Hindlimb muscle (tissue), 1 donor: ENCODE measurements around the gene ITGA1. TPM values are rescaled to one million over a fixed set of nuclear protein-coding genes. Genes with fewer than 3 reads are reported as not detected.
"Not testable (repeated sequence)": the region's sequence is repeated elsewhere in the genome, so short reads cannot be mapped to it uniquely, and the experiment has no call there.

Experiments used
- DNase-seq: peaks from one replicate; pipeline ENCODE4 v3.0.0-alpha.2; 2013
- polyA plus RNA-seq: library from polyadenylated mRNA; unstranded; fragments of 120-200 nt; gene quantifications from one replicate; pipeline ENCODE4 v1.2.1, GENCODE V29; 2013; ENCODE audit not compliant: insufficient read length

ITGA1 gene
- polyA plus RNA-seq, 1 donor: 21.6 TPM

DNA sequence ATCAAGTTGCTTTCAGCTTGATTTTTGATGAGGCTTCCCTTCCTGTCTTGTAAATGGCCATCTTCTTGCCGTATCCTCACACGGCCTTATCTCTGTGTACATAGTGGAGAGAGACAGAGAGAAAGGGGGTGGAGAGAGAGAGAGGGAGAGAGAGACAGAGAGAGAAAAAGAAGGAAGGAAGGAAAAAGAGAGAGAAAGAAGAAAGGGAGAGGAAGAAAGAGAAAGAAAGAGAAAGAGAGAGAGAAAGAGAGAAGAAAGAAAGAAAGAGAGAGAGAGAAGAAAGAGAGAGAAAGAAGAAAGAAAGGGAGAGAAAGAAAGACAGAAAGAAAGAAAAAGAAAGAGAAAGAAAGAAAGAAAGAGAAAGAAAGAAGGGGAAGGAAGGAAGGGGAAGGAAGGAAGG, 46.6 kb downstream of the ITGA1 start:
- DNase-seq: no peak

DNA sequence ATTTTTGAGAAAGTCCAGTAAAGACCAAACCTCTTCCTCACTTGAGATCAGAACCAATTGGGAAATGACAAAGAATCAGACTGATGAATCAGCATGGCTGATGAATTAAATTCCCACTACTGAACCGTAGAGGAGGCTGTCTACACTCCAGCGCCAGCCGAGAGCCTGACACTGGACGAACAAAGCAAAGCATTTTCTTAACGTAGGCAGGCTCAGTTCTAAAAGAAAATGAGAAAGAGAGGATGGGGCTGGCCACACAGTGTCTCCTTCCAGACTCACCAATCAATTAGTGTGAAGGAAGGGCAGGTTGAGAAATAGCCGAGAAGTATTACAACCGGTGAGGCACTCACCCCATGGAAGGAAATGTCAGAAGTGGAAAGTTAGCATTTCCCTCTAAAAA, 49.4 kb downstream of the ITGA1 start:
- DNase-seq: no peak

DNA sequence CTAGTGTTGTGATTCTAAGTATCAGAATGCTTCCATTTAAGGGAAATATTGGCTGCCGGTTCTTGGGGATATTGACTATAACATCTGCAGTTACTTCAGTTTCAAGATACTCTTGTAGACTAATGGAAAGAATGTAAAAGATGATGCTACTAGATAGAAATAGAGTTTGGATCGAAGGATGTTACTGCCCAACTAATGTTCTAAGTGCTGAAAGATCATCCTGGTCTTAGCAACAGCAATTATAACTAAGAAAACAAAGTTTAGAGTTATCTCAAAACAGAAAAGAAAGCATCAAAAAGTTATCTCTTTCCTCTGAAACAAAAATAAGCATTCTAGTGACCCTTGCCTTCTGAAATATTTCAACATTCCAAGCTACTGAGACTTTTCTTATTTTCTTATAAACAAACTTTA, 49.9 kb downstream of the ITGA1 start:
- no peak for DNase-seq

DNA sequence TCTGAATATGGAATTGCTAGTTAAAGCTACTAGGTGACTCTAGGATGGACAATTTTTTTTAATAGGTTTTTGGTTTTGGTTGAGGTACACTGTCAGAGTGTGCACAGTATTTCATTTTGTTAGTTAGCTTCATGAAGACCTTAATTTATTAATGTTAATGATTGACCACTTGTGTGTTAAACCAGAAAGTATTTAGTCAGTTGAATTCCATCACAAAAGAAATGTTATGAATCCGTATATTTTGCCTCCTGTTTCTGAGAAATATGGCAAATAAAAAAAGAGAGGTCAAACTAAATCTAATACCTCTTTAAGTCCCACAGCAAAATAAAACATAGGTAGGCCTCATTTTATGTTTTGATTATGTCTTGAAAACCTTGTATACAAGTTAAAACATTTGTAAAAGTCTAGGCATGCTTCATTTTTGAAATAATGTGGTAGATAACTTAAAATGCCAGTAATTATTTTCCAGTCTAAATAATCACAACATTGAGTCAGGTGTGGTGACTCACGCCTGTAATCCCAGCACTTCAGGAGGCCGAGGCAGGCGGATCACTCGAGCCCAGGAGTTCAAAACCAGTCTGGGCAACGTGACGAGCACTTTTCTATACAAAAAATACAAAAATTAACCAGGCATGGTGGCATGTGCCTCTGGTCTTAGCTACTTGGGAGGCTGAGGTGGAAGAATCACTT, 50.8 kb downstream of the ITGA1 start:
- no peak for DNase-seq

DNA sequence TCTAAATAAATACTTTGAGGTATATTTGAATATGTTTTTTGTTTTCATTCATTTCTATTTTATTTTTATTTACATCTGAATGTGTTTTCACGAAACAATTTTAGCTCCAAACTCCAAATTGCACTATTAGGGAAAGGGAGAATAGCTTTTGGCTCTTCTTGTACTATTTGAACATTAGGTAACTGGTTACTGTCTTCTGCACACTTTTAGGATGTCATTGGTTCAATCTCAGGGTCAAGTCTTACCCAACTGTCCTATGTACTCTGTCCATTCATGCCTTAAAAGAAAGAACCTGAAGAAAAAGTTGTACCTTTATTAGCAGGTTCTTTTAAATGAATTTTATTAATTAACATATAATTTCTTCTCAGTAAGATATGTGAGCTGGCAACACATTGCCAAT, 51.6 kb downstream of the ITGA1 start:
- DNase-seq: no peak

DNA sequence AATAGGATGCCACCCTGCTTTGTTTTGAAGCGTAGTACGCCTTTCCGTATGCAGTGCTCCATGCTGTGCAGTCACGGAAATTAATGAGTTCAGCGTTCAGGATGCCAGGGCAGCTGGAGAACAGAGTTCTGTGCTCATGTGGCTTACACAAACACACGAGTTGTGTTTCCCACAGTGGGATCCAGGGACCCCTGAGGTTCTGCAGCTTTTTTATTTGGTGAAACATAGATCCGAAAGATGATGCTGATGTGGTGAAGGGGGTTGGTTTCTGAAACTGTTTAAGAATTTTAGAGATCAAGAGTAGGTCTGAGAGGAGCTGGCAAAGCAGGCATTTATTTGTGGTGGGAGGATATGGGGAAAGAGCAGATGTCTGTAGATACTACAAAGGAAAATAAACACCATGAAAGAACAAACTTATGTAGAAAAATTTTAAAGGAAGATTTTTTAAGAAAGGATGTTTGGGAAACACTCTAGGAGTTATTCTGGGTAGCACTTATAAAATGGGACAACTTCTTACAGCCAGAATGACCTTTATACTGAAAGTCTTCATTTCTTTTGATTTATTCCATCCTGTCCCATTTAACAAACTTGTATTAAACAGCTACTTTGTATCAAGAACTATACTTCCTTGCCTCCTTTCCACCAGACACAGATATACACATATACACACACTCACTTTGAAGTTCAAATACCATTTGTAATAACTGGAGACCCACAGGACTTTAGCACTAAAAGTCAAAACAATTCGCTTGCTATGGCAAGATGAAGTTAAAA, 52.7 kb downstream of the ITGA1 start:
- DNase-seq: no peak

DNA sequence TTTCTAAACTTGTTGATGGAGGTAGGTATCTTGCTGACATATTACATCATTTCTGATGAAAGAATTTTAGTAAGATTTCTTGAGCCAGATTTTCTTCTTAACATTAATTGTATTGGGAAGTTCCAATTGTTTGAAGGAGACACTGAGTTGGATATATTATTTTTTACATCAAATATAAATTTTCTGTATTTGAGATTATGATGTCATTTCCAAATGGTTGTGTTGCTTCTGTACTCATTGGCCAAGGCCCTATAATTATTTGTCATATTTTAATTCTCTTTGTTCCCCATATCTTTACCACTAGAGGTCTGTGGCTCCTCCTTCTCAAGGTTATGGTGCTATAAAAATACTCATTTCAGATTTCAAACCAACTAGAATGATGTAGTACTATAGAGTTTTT, 53.4 kb downstream of the ITGA1 start:
- DNase-seq: no peak

DNA sequence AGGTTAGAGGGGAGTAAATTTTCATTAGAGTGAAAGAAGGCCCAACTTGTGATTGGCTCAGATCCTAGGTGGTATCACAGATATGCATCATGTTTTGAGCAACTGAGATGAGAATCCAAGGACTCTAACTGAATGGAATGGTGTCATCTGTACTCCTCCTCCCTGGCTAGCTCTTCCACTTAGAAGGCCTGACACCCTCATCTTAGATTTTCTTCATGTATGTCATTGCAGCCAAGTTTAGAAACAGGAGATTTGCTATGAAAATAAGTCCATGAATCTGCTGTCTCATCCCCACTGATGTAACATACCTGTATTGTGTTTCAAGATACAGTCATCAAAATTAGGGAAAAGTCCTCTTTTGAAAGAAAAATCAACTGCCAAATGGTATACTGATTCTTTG, 54.4 kb downstream of the ITGA1 start:
- DNase-seq: no peak

DNA sequence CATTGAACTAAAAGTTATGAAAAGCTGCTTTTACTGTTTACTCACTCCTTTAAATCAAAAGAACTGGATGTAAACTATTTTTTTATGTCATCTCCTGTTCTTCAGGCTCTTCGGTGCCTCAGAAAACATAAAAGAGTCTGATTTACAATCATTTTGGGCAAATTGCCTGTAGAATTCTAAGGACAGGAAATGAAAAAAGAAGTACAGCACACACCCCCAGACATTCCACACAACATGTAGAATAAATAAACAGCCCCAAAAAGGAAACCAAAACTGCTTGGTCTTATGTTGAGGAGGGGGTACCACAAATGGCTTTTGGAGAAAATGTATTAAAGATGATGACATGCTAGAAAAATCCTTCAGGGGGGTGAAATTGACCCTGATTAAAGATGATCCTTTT, 57.2 kb downstream of the ITGA1 start:
- no peak for DNase-seq

DNA sequence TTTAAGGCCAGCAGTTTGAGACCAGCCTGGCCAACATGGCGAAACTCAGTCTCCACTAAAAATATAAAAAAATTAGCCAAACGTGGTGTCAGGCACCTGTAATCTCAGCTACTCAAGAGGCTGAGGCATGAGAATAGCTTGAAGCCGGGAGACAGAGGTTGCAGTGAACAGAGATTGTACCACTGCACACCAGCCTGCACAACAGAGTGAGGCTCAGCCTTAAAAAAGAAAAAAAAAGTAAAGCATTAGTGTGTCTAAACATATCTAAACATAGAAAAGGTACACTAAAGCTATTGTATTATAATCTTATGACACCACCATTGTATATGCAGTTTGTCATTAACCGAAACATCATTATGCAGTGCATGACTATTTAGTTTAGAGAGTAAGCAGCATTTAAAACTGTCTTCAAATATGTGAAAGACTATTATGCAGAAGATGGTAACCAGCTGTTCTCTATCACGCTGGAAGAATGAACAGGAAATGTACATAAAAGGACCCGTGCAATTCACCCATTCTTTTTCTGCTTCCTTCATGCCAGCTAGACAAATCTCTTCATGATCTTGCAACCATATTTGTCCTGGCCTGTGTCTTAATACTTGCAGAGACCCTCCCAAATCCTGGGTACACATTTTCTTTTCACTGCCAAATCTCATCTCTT, 58.6 kb downstream of the ITGA1 start:
- DNase-seq: no peak

DNA sequence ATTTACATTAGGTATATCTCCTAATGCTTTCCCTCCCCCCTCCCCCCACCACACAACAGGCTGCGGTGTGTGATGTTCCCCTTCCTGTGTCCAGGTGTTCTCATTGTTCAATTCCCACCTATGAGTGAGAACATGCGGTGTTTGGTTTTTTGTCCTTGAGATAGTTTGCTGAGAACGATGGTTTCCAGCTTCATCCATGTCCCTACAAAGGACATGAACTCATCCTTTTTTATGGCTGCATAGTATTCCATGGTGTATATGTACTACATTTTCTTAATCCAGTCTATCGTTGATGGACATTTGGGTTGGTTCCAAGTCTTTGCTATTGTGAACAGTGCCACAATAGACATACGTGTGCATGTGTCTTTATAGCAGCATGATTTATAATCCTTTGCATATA, 61.0 kb downstream of the ITGA1 start:
- DNase-seq: not testable (repeated sequence)

DNA sequence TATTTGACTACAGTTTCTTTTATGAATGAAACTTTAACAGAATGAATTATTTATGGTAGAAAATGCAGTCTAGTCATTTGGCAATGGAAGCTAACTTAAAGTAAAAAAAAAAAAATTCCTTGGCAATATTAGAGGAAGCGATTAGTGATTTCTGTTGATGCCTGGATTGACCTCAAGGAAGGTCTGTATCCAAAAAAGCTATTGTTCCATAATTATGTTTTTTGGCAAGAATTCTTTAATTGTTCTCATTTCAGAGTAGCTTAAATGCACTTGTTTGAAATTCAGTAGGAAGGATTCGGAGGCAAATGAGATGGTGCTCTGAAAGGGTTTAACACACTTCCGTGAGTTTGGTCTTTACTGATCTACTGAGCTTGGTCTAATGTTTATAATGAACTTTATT, 61.8 kb downstream of the ITGA1 start:
- DNase-seq: no peak

DNA sequence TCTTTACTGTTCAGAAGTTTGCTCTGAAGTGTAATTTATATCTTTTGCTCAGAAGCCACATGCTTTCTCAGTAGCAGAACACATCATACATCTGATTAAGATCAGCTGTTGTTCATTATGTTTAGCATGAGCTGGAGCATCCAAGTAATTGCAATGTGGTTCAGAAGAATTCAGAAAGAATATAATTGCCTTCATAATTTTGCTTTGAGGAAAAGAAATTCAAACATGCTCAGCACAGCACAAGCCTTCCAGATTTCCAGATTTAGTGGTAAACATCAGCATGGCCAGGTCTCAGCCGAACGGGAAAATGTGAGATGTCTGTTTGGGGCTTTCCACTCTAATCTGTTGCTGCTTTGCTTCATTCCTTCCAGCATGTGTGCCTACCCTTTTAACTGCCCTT, 65.9 kb downstream of the ITGA1 start:
- DNase-seq: no peak

DNA sequence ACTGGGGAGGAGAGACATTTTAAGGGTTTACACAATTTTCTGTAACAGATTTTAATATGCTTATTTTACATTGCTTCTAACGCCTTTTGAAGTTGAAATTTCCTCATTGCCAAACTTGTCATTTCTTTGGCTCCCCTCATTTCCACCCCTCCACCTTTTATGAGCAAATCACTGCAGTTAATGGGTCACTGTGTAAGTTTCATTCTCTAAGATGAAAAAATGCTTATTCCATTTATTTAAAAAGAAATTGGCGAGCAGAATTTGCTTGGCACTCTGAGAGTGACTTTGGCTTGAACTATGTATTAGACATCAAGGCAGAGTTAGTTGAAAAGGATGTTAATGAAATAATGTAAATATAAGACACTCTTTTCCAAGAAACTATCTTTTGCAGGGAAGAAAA, 66.6 kb downstream of the ITGA1 start:
- DNase-seq: no peak

DNA sequence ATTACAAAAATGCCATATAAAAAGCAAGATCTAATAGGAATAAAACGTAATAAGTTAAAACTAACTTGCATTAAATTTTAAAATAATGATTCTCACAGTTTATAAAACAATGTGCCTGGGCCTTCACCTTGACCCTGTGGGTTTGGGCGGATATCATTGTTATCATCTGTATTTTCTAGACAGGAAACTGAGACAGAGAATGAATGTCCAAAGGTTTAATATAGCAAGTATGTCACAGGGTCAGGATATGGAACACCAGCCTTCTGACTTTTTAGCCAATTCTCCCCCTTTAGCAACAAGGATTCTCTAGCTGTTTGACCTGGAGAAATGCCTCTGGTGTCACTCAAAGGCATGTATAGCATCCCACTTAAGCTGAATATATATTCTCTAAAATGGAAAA, 67.2 kb downstream of the ITGA1 start:
- no peak for DNase-seq

DNA sequence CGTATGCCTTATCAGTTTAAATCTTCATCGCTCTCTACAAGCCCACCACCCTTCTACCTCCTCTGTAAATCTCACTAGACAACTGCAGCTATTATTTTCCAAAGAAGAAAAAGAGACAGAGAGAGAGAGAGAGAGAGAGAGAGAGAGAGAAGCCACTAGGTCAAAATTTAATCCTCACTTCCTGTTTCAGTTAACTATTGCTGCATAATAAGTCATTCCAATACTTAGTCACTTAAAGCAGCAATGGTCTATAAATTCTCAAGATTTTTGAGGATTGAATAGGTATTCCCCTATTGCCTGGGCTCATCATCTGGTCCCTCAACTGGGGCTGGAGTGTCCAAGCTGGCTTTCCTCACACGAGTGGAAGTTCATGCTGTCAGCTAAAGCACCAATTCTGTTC, 68.8 kb downstream of the ITGA1 start:
- no peak for DNase-seq

DNA sequence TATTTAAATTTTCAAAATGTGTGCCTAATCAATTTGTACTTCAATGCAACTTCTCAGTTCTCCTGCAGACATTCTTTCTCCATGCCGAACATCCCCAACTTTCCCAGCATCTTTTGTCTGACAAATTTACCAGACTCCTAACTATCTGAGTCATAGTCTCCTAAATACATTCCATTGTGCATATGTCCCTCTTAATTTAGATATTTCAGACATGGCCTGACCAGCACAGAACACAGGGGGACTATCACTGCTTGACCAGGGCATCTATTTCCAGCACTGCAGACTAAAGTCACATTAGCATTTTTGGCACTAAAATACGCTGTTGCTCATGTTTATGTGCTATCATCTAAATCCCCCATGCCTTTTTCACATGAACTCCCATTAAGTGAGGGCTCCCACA, 71.9 kb downstream of the ITGA1 start:
- DNase-seq: no peak

DNA sequence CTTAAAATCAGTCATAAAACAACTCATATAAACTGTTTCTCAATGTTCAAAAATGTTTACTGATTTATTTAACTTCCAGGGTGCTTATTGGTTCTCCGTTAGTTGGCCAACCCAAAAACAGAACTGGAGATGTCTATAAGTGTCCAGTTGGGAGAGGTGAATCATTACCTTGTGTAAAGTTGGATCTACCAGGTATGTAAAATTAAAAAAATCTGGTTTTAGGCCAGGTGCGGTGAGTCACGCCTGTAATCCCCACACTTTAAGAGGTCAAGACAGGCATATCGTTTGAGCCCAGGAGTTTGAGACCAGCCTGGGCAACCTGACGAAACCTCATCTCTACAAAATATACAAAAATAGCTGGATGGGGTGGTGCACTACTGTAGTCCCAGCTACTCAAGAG, 73.7 kb downstream of the ITGA1 start:
- DNase-seq: no peak

DNA sequence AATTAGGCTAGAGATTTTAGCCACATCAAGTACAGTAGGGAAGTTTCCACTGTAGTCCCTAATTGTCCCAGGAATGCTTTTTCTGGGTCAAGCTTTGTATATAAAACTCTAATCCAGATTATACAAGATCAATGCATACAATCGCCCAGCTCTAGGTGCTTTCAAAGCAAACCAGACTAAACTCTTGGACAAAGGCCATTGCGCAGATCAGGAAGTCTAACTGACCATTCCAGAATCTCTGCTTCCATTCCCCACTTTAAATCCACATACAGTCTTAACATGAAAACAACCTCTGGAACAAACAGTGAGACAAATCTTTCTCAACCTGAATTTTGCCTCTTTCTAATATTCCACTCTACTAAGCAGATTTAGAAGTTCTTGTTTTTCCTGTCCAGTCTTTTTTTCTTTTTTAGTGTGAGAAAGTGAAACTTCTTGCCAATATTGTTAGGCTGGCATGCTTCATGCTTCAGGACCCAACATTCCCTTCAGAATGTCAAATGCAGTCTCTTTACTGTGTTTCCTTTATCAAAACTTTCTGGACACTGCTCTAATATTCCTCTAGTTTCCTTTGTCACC, 76.1 kb downstream of the ITGA1 start:
- DNase-seq: no peak

DNA sequence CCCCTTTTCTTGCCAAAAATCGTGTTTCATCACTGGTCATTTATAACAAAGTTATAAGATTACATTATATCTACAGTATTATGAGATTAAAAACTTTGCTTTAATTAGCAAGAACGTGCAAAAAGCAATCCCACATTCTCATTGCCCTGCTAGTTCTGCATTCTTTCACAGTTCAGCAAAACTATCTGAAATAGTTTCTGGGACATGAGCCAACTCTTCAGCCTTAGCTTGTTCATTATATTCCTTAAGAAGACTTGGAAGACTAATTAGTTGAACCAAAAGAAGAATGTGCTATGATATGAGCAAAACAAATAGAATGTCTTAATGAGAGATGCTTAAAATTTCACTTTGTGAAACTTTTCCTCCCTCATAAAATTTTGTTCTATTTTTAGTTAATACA, 76.7 kb downstream of the ITGA1 start:
- DNase-seq: no peak

DNA sequence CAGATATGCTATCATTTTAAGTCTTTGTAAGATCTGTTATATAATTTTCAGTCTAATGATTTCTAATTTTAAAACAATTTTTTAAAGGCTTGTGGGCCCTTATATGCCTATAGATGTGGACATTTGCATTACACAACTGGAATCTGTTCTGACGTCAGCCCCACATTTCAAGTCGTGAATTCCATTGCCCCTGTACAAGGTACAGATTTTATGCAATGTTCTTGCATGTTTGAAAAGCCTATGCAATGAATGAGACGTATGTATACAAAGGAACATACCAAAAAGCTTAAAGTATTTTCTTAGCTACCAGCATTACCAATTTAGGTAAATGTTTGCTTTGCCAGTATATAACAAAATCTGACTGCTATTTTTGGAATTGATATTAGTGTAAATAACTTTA, 77.2 kb downstream of the ITGA1 start:
- DNase-seq: no peak

DNA sequence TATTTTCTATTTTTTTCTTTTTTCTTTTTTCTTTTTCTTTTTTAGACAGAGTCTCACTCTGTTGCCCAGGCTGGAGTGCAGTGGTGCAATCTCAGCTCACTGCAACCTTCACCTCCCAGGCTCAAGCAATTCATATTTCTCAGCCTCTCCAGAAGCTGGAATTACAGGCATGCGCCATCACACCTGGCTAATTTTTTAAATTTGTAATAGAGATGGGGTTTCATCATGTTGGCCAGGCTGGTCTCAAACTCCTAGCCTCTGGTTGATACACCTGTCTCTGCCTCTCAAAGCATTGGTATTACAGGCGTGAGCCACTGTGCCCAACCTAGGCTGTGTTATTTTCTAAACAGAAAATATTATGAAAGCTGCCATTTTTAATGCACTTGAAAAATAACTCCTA, 78.3 kb downstream of the ITGA1 start:
- not testable (repeated sequence) for DNase-seq

DNA sequence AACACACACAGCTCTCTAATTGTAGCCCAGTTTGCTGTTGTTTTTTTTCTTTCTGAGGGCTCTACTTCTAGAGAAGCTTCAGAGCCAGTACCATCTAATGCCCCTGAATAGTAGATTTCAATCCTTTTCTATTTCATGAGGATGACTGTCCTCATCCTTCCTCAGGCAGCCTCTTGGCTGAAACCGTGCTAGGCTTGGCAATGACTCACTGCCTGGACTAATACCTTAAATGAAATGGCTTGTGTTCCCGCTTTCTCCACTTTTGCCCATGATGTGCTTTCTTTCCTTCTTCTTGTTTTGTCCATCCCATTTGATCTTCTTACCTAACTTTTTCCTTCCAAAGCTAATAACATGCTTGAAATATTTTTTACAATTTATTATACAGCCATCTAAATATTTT, 80.1 kb downstream of the ITGA1 start:
- no peak for DNase-seq

DNA sequence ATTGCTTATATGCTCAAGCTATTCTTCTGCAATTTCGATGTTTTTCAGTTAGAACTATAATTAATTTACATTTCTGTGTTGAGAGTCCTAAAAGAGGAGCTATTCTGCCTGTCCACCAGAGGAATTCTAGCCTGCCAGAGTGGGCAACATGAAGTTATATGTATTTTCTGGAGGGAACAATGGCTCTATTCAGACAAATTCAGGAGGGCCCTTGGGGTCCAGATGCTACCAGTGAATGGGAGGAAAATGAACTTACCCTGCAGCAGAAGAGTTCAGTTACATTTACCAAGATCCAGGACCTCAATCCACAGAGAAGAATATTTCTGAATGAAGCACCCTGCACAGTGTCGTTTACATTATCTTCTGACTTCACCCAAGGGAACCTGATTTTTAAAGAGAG, 80.7 kb downstream of the ITGA1 start:
- DNase-seq: no peak
